ENCODE results near the gene ERGIC1.
"Not testable (repeated sequence)": the region's sequence is repeated elsewhere in the genome, so short reads cannot be mapped to it uniquely, and the experiment has no call there.

Gene ERGIC1

GRCh38 chr5:172801179-172801671, 32.8 kb upstream of the ERGIC1 start:
- DNase-seq, result no peak

GRCh38 chr5:172802112-172802511, 31.9 kb upstream of the ERGIC1 start:
- DNase-seq, result no peak

- DNase-seq, result no peak
Observed at GRCh38 chr5:172802567-172803176, 31.4 kb upstream of the ERGIC1 start.

GRCh38 chr5:172805018-172805683, 28.9 kb upstream of the ERGIC1 start:
- no peak for DNase-seq

- no peak for DNase-seq
Observed at GRCh38 chr5:172805736-172806255, 28.3 kb upstream of the ERGIC1 start.

- no peak for DNase-seq
Observed at GRCh38 chr5:172806897-172807672, 27.0 kb upstream of the ERGIC1 start.

- no peak for DNase-seq
Observed at GRCh38 chr5:172807766-172808311, 26.2 kb upstream of the ERGIC1 start.

GRCh38 chr5:172809774-172810173, 24.3 kb upstream of the ERGIC1 start:
- DNase-seq, result no peak

GRCh38 chr5:172810996-172811395, 23.1 kb upstream of the ERGIC1 start:
- DNase-seq, result not testable (repeated sequence)

- DNase-seq, result no peak
Observed at GRCh38 chr5:172815631-172816030, 18.4 kb upstream of the ERGIC1 start.

GRCh38 chr5:172816925-172817562, 17.0 kb upstream of the ERGIC1 start:
- no peak for DNase-seq

GRCh38 chr5:172817664-172818063, 16.4 kb upstream of the ERGIC1 start:
- no peak for DNase-seq

GRCh38 chr5:172818081-172818480, 16.0 kb upstream of the ERGIC1 start:
- no peak for DNase-seq

- DNase-seq, result no peak
Observed at GRCh38 chr5:172819569-172819968, 14.5 kb upstream of the ERGIC1 start.

GRCh38 chr5:172820046-172820767, 13.8 kb upstream of the ERGIC1 start:
- no peak for DNase-seq

GRCh38 chr5:172821340-172821985, 12.6 kb upstream of the ERGIC1 start:
- no peak for DNase-seq

GRCh38 chr5:172823840-172824362, 10.2 kb upstream of the ERGIC1 start:
- no peak for DNase-seq

- DNase-seq, result no peak
Observed at GRCh38 chr5:172825610-172826204, 8.3 kb upstream of the ERGIC1 start.

GRCh38 chr5:172827841-172828240, 6.2 kb upstream of the ERGIC1 start:
- no peak for DNase-seq

GRCh38 chr5:172828911-172829431, 5.1 kb upstream of the ERGIC1 start:
- no peak for DNase-seq
